Cardiac fibroblast (primary cell): ENCODE measurements around the gene BTF3.

ENCODE experiments used
- DNase-seq, 2 donors: peaks; one replicate each; pipeline versions ENCODE4 v3.0.0 to v3.0.0-alpha.2; 2010; ENCODE audit warnings: low read depth in 2 of 2
- H3K4me3 ChIP-seq, 2 donors: replicated peaks in 1 of 2; 1 replicate in 1 of 2; 2 replicates in 1 of 2; pipeline ENCODE4 v1.5.1; 2011; ENCODE audit warnings: low read depth in 2 of 2, low read length in 2 of 2, mild to moderate bottlenecking in 2 of 2, moderate library complexity in 1 of 2
- CTCF ChIP-seq: IDR thresholded peaks from one replicate; pipeline ENCODE4 v1.5.1; 2011; ENCODE audit warnings: low read depth, mild to moderate bottlenecking, low read length, inconsistent platforms

Gene BTF3

GRCh38 chr5:73472116-73472515 is 26.1 kb upstream of the BTF3 start:
- no peak for TF ChIP-seq CTCF
- no peak overlapping the region for H3K4me3 ChIP-seq
- DNase-seq: no peak

- H3K4me3 ChIP-seq: no peak overlapping the region
- DNase-seq: no peak
- TF ChIP-seq CTCF: no peak
These were observed 17.7 kb upstream of the BTF3 start for GRCh38 chr5:73480500-73480899.

- no peak overlapping the region for H3K4me3 ChIP-seq
- DNase-seq: peak; percentile 31 to 49
- TF ChIP-seq CTCF: no peak
These were observed 15.7 kb upstream of the BTF3 start for GRCh38 chr5:73482383-73483136.

GRCh38 chr5:73483676-73484075 is 14.6 kb upstream of the BTF3 start:
- TF ChIP-seq CTCF: no peak
- no peak overlapping the region for H3K4me3 ChIP-seq
- DNase-seq: no peak

GRCh38 chr5:73484511-73484910 is 13.7 kb upstream of the BTF3 start:
- no peak overlapping the region for H3K4me3 ChIP-seq
- DNase-seq: no peak
- no peak for TF ChIP-seq CTCF

- TF ChIP-seq CTCF: no peak
These were observed 12.5 kb upstream of the BTF3 start for GRCh38 chr5:73485715-73486114.

More at GRCh38 chr5:73485715-73486114, 12.5 kb upstream of the BTF3 start:
- no peak overlapping the region for H3K4me3 ChIP-seq
- peak in 1 of 2 donors; percentile 7 for DNase-seq
